ENCODE results near the gene MTIF3.
A peak's percentile ranks its signal among the peaks of the same experiment; 100 is the strongest.

MTIF3 gene

DNA sequence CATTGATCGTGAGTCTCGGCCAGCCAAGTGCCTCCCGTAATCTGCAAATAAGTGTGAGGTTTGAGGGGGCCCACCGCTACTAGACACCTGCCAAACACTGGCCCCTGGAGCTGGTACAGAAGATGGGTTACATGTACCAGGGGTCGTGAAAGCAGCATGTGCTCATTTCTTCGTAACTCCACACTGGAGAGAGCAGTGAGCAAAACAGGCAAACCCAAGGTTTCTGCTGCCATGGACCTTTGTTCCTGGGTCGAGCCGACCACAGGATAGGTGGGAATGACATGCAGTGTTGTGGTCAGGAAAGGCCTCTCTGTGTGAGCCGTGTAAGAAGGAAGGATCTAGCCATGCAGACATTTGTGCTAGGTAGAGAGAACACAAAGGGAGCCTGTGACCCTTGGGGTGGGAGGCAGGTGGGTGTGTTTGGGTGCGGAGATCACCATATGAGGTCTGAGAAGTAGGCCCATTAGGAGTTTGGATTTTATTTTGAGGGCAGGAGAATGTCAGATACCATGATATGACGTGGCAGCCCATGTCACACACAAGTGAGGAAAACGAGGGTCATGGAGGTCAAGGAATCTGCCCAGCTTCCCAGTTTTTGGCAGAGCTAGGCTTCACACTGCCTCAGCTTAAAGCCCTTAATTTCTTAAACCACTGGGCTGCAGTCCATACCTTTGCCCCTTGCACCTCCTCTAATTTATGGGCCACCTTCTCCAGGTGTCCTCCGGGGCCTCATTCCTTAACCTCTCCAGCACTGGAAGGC, 25.0 kb downstream of the MTIF3 start:
- TF ChIP-seq CTCF (IDR thresholded peaks at IDR 0.05; ENCODE audit: insufficient read depth, low read length, missing control alignments), result no peak
- CTCF ChIA-PET, result interaction anchor here (0.6 to 4.7 kb wide), 19 partner anchors 9 to 440 kb away, joined by 3 to 22 read pairs (median 3); no protein-coding TSS in a partner anchor
- peak overlapping the region; percentile 83 for H3K4me3 ChIP-seq (ENCODE audit: low read depth, low read length)
- DNase-seq (ENCODE audit: low read depth, low spot score), result no peak
- POLR2A ChIA-PET, result interaction anchor here (0.5 to 1.9 kb wide), 3 partner anchors 25 to 479 kb away, joined by 3 to 5 read pairs (median 4); partner anchors contain the start of gene MTIF3

GRCh38 chr13:27424246-27425157, 25.9 kb downstream of the MTIF3 start, which contains the start of gene GTF3A:
Gene GTF3A (plus strand): TSS chr13:27424619.
- ChIA-PET POLR2A (interaction anchor here (0.7 to 1.9 kb wide), 2 partner anchors 26 to 715 kb away, joined by 3 to 5 read pairs; partner anchors contain the start of gene MTIF3), CTCF (interaction anchor here (0.7 to 4.7 kb wide), 11 partner anchors 8 to 439 kb away, joined by 3 to 22 read pairs (median 4); no protein-coding TSS in a partner anchor)
- DNase-seq (ENCODE audit: low read depth, low spot score), result no peak
- H3K4me3 ChIP-seq (ENCODE audit: low read depth, low read length), result peak within 1 kb of the TSS; percentile 83
- TF ChIP-seq CTCF (IDR thresholded peaks at IDR 0.05; ENCODE audit: insufficient read depth, low read length, missing control alignments), result no peak

DNA sequence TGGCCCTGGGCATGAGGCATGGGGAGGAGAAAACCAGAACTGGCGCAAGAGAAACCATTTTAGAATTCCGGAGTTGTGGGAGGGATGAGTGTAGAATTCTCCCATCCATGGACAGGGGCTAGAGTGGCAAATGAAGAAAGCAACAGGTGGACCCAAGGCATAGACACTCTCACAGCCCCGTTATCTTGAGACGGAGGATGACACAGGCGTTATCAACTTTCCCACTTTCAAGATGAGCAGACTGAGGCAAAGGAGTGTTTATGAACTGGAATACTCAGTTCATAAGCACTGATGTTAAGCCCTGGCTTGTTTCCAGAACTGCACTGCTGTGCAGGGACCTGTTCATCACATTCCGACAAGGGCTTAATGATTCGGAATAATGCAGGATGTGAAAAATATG, 27.0 kb downstream of the MTIF3 start:
- CTCF ChIA-PET, result interaction anchor here (1.0 to 4.7 kb wide), 2 partner anchors 61 to 403 kb away, joined by 3 to 22 read pairs; no protein-coding TSS in a partner anchor
- POLR2A ChIA-PET, result no interaction called here
- no peak for TF ChIP-seq CTCF (IDR thresholded peaks at IDR 0.05; ENCODE audit: insufficient read depth, low read length, missing control alignments)
- DNase-seq (ENCODE audit: low read depth, low spot score), result no peak
- no peak overlapping the region for H3K4me3 ChIP-seq (ENCODE audit: low read depth, low read length)

GRCh38 chr13:27421101-27421871, 29.1 kb downstream of the MTIF3 start:
- POLR2A ChIA-PET, result no interaction called here
- CTCF ChIA-PET, result interaction anchor here (1.1 to 1.2 kb wide), 2 partner anchors 12 to 16 kb away, joined by 3 to 5 read pairs; no protein-coding TSS in a partner anchor
- TF ChIP-seq CTCF (IDR thresholded peaks at IDR 0.05; ENCODE audit: insufficient read depth, low read length, missing control alignments), result no peak
- no peak for DNase-seq (ENCODE audit: low read depth, low spot score)
- H3K4me3 ChIP-seq (ENCODE audit: low read depth, low read length), result no peak overlapping the region

DNA sequence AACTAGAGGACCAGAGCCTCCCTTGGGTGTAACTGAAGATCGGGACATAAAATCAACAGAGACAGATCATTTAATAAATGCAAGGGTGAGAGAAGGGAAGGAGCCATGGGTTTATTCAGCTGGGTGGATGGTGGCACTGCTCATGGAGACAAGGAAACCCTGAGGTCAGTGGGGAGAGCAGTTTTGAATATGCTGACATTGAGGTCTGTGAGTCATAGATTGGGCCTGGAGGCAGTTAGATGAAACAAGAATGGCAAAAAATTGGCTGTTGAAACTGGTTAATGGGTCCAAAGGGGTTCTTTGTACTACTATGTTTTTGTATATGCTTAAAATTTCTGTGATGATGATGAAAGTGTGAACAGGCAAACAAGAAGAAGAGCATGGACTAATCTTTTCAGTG, 31.0 kb downstream of the MTIF3 start:
- no peak for TF ChIP-seq CTCF (IDR thresholded peaks at IDR 0.05; ENCODE audit: insufficient read depth, low read length, missing control alignments)
- CTCF ChIA-PET, result interaction anchor here (1.0 to 1.1 kb wide), 2 partner anchors 10 to 565 kb away, joined by 3 read pairs; no protein-coding TSS in a partner anchor
- DNase-seq (ENCODE audit: low read depth, low spot score), result no peak
- POLR2A ChIA-PET, result no interaction called here
- no peak overlapping the region for H3K4me3 ChIP-seq (ENCODE audit: low read depth, low read length)
